Immature natural killer cell (primary cell): Measurements from ENCODE around the gene ROM1. TPM values are rescaled to one million over a fixed set of nuclear protein-coding genes. Genes with fewer than 3 reads are reported as not detected.
"Not testable (repeated sequence)": the region's sequence is repeated elsewhere in the genome, so short reads cannot be mapped to it uniquely, and the experiment has no call there.

Experiments used
- DNase-seq, 3 donors: peaks; one replicate each; pipeline ENCODE4 v3.0.0; 2022; ENCODE audit warnings: mixed read lengths in 1 of 3
- H3K27ac Mint-ChIP-seq, 6 donors: one replicate each; pipeline ENCODE4 v1.8.0; 2020; ENCODE audit warnings: mixed read lengths in 6 of 6, mild to moderate bottlenecking in 5 of 6, inconsistent platforms in 4 of 6, moderate library complexity in 3 of 6
- H3K27me3 Mint-ChIP-seq, 3 donors: one replicate each; pipeline ENCODE4 v1.8.0; 2020 to 2021; ENCODE audit warnings: low read depth in 3 of 3, mild to moderate bottlenecking in 3 of 3, mixed read lengths in 3 of 3, moderate library complexity in 3 of 3, inconsistent platforms in 1 of 3
- H3K36me3 Mint-ChIP-seq, 3 donors: one replicate each; pipeline ENCODE4 v1.8.0; 2020; ENCODE audit warnings: mixed read lengths in 3 of 3, inconsistent platforms in 2 of 3, mild to moderate bottlenecking in 2 of 3
- H3K4me1 Mint-ChIP-seq, 2 donors: one replicate each; pipeline ENCODE4 v1.8.0; 2020; ENCODE audit warnings: inconsistent platforms in 2 of 2, mild to moderate bottlenecking in 2 of 2, mixed read lengths in 2 of 2, moderate library complexity in 1 of 2
- H3K4me3 Mint-ChIP-seq, 5 donors: one replicate each; pipeline ENCODE4 v1.8.0; 2020; ENCODE audit warnings: mild to moderate bottlenecking in 5 of 5, mixed read lengths in 5 of 5, inconsistent platforms in 3 of 5, moderate library complexity in 3 of 5
- H3K9me3 Mint-ChIP-seq, 6 donors: one replicate each; pipeline ENCODE4 v1.8.0; 2020; ENCODE audit warnings: mild to moderate bottlenecking in 6 of 6, mixed read lengths in 6 of 6, inconsistent platforms in 4 of 6, moderate library complexity in 3 of 6
- polyA plus RNA-seq, 3 donors: library from polyadenylated mRNA; unstranded; fragments of 300-500 nt; fragmentation: Illumina TruSeq; gene quantifications; one replicate each; pipeline ENCODE4 v1.2.3, GENCODE V29; 2021

Gene ROM1
- polyA plus RNA-seq, 3 donors from 2014 or later = 0.17 to 2.1 (median 1.6) TPM

DNA sequence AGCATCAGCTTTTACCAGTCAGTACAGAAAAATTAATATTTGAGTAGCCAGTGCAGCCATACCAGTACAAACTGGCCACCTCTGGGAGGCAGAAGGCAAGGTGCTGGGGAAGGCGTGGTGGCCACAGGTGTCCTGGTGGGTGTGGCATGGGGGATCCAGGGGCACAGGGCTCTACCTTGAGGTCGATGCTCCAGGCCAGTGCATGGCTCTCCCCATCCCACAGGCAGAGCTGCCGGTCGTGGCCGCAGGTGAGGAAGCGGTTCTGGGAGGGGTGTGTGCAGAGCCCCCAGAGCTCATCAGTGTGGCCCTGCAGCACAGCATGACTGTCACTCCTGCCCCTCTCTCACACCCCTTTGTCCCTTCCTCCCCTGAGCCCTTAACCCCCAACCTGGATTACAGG lies 7.6 kb upstream of the ROM1 start:
- H3K4me1 Mint-ChIP-seq = peaks cover 30 to 35% of the 10 kb centered on the region in 2 donors
- peaks cover 4 to 31% (median 25%) of the 10 kb centered on the region in 3 donors for H3K36me3 Mint-ChIP-seq
- no peak overlapping the region for H3K27ac Mint-ChIP-seq

GRCh38 chr11:62605902-62606301 lies 7.2 kb upstream of the ROM1 start:
- Mint-ChIP-seq H3K4me3 (no peak overlapping the region), H3K36me3 (peaks cover 5 to 31% (median 25%) of the 10 kb centered on the region in 3 donors)

More for the DNA sequence above, 7.6 kb upstream of the ROM1 start:
- no peak overlapping the region for H3K4me3 Mint-ChIP-seq
- DNase-seq = no peak
- no peaks in the 10 kb centered on the region for H3K9me3 Mint-ChIP-seq
- peaks cover 5 to 7% (median 6%) of the 10 kb centered on the region in 3 donors for H3K27me3 Mint-ChIP-seq

DNA sequence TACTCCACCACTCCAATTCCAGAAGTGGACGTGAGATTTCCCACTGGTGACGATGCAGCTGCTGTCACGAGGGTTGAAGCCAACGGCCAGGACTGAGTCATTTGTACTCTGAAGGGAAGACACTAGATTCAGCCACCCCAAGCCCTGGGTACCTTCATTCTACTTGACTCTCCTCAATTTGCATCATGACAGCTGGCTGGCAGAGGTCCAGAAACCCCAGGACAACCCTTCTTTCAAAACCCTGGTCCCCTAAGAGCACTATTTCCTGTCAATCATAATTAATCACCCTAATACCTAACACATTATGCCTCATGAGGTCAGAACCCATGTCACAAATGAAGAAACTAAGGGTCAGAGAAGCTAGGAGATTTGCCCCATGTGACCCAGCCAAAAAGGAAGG lies 5.3 kb upstream of the ROM1 start:
- peak overlapping the region in 1 of 6 donors; percentile 72 for H3K27ac Mint-ChIP-seq
- DNase-seq = no peak
- no peak overlapping the region for H3K4me3 Mint-ChIP-seq
- peaks cover 5 to 28% (median 22%) of the 10 kb centered on the region in 3 donors for H3K36me3 Mint-ChIP-seq
- peaks cover 0 to 7% (median 3%) of the 10 kb centered on the region in 3 donors for H3K27me3 Mint-ChIP-seq
- peaks cover 31 to 38% of the 10 kb centered on the region in 2 donors for H3K4me1 Mint-ChIP-seq
- no peaks in the 10 kb centered on the region for H3K9me3 Mint-ChIP-seq

More at GRCh38 chr11:62605902-62606301, 7.2 kb upstream of the ROM1 start:
- no peaks in the 10 kb centered on the region for H3K9me3 Mint-ChIP-seq
- DNase-seq = no peak
- H3K27ac Mint-ChIP-seq = no peak overlapping the region
- peaks cover 5 to 7% (median 6%) of the 10 kb centered on the region in 3 donors for H3K27me3 Mint-ChIP-seq
- peaks cover 27 to 34% of the 10 kb centered on the region in 2 donors for H3K4me1 Mint-ChIP-seq

- Mint-ChIP-seq H3K4me3 (peak overlapping the region in 1 of 5 donors; percentile 25), H3K27me3 (peaks cover 0 to 9% (median 3%) of the 10 kb centered on the region in 3 donors), H3K27ac (peak overlapping the region in 3 of 6 donors; percentile 13 to 39 (median 34)), H3K9me3 (no peaks in the 10 kb centered on the region), H3K36me3 (peaks cover 5 to 22% (median 16%) of the 10 kb centered on the region in 3 donors), H3K4me1 (peaks cover 22 to 34% of the 10 kb centered on the region in 2 donors)
- no peak for DNase-seq
Observed at GRCh38 chr11:62608776-62609175, 4.3 kb upstream of the ROM1 start.

- peaks cover 5 to 19% (median 11%) of the 10 kb centered on the region in 3 donors for H3K36me3 Mint-ChIP-seq
- H3K4me3 Mint-ChIP-seq = peak overlapping the region; percentile 44 to 73 (median 66)
- peaks cover 0 to 9% (median 3%) of the 10 kb centered on the region in 3 donors for H3K27me3 Mint-ChIP-seq
- H3K9me3 Mint-ChIP-seq = no peaks in the 10 kb centered on the region
- no peak for DNase-seq
- H3K4me1 Mint-ChIP-seq = peaks cover 22 to 31% of the 10 kb centered on the region in 2 donors
- peak overlapping the region; percentile 64 to 98 (median 80) for H3K27ac Mint-ChIP-seq
Observed at GRCh38 chr11:62610403-62610802, 2.7 kb upstream of the ROM1 start.

GRCh38 chr11:62610814-62611704 lies 2.0 kb upstream of the ROM1 start:
- Mint-ChIP-seq H3K27me3 (peaks cover 0 to 9% (median 3%) of the 10 kb centered on the region in 3 donors), H3K9me3 (no peaks in the 10 kb centered on the region), H3K4me3 (peak overlapping the region; percentile 93 to 99 (median 94)), H3K36me3 (peaks cover 5 to 18% (median 11%) of the 10 kb centered on the region in 3 donors), H3K27ac (peak overlapping the region; percentile 94 to 99 (median 96)), H3K4me1 (peaks cover 22 to 31% of the 10 kb centered on the region in 2 donors)
- no peak for DNase-seq

- no peak for DNase-seq
- H3K27ac Mint-ChIP-seq = peak overlapping the region; percentile 94 to 99 (median 96)
- peaks cover 5 to 20% (median 8%) of the 10 kb centered on the region in 3 donors for H3K36me3 Mint-ChIP-seq
- no peaks in the 10 kb centered on the region for H3K9me3 Mint-ChIP-seq
- H3K27me3 Mint-ChIP-seq = peaks cover 0 to 8% (median 3%) of the 10 kb centered on the region in 3 donors
- peak overlapping the region; percentile 93 to 99 (median 94) for H3K4me3 Mint-ChIP-seq
- H3K4me1 Mint-ChIP-seq = peaks cover 22 to 31% of the 10 kb centered on the region in 2 donors
Observed at GRCh38 chr11:62611705-62612365, 1.2 kb upstream of the ROM1 start.

- Mint-ChIP-seq H3K36me3 (peaks cover 0 to 11% (median 5%) of the 10 kb centered on the region in 3 donors), H3K4me3 (peak overlapping the region in 3 of 5 donors; percentile 56 to 69 (median 63)), H3K27ac (peak overlapping the region; percentile 74 to 88 (median 82)), H3K27me3 (peaks cover 0 to 7% (median 3%) of the 10 kb centered on the region in 3 donors), H3K4me1 (peaks cover 22 to 27% of the 10 kb centered on the region in 2 donors), H3K9me3 (no peaks in the 10 kb centered on the region)
- DNase-seq = no peak
Observed at GRCh38 chr11:62613291-62613778, 278 bp downstream of the ROM1 start.

DNA sequence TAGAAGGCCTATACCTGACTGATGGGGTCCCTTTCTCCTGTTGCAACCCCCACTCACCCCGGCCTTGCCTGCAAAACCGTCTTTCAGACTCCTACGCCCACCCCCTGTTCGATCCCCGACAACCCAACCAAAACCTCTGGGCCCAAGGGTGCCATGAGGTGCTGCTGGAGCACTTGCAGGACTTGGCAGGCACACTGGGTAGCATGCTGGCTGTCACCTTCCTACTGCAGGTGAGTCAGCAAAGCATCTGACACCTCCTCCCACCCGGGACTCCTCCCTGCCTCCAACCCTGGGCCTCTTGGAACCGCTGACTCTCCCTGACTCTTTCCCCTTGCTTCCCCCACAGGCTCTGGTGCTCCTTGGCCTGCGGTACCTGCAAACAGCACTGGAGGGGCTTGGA lies 1.2 kb downstream of the ROM1 start:
- peaks cover 0 to 14% (median 7%) of the 10 kb centered on the region in 3 donors for H3K36me3 Mint-ChIP-seq
- H3K27ac Mint-ChIP-seq = peak overlapping the region; percentile 71 to 88 (median 78)
- H3K27me3 Mint-ChIP-seq = peaks cover 0 to 7% (median 3%) of the 10 kb centered on the region in 3 donors
- peaks cover 25 to 26% of the 10 kb centered on the region in 2 donors for H3K4me1 Mint-ChIP-seq
- H3K4me3 Mint-ChIP-seq = peak overlapping the region in 2 of 5 donors; percentile 7 to 61
- H3K9me3 Mint-ChIP-seq = no peaks in the 10 kb centered on the region
- no peak for DNase-seq

GRCh38 chr11:62615521-62615920 lies 2.5 kb downstream of the ROM1 start:
- H3K9me3 Mint-ChIP-seq = no peaks in the 10 kb centered on the region
- peaks cover 0 to 5% (median 3%) of the 10 kb centered on the region in 3 donors for H3K27me3 Mint-ChIP-seq
- DNase-seq = no peak
- peaks cover 0 to 12% (median 3%) of the 10 kb centered on the region in 3 donors for H3K36me3 Mint-ChIP-seq
- no peak overlapping the region for H3K27ac Mint-ChIP-seq
- H3K4me3 Mint-ChIP-seq = no peak overlapping the region
- H3K4me1 Mint-ChIP-seq = peaks cover 26% of the 10 kb centered on the region in 2 donors

DNA sequence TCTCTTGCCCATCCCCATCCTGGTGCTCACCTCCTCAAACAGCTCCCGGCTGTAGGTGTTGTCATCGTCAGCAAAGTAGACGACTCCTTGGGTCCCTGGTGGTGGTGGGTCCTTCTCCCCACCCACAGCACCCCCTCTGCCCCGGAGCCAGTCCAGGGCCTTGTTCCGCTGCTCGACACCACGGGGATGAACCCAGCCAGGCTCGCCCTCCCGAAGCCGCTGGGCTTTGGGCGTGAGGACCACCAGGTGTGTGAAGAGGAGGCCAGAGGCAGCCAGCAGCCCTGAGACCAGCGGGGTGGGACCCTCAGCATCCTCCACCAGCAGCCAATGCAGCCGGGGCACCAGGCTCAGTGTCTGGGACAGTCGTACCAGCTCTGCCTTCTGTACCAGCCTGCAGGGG lies 3.9 kb downstream of the ROM1 start:
- Mint-ChIP-seq H3K4me1 (peaks cover 25 to 28% of the 10 kb centered on the region in 2 donors), H3K36me3 (peaks cover 0 to 12% (median 3%) of the 10 kb centered on the region in 3 donors)

DNA sequence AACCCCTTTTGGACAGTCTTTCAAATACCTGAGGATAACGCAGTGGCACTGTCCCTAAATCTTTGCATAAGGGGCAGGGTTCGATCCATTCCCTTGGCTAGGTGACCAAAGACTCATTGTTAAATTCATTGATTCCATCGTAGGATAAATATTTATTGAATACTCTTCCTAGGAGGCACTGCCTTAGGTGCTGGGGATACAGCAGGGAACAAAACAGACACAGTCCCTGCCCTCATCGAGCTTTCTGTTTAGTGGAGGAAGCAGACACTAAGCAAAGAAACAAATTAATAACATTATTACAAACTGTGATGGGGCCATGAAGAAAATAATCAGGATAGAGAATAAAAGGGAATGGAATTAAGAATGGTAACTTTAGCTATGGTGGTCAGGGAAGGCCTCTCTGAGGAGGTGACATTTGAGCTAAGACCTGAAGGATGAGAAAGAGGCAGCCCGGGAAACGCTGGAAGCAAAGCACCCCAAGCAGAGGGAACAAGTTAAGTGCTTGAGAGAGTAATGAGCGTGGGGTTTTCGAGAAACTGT lies 8.0 kb downstream of the ROM1 start:
- peaks cover 0 to 10% (median 9%) of the 10 kb centered on the region in 3 donors for H3K27me3 Mint-ChIP-seq
- H3K4me3 Mint-ChIP-seq = peak overlapping the region; percentile 89 to 96 (median 91)
- H3K9me3 Mint-ChIP-seq = no peaks in the 10 kb centered on the region
- H3K36me3 Mint-ChIP-seq = peaks cover 3 to 19% (median 6%) of the 10 kb centered on the region in 3 donors
- no peak for DNase-seq
- H3K27ac Mint-ChIP-seq = peak overlapping the region; percentile 91 to 97 (median 95)
- H3K4me1 Mint-ChIP-seq = peaks cover 26 to 27% of the 10 kb centered on the region in 2 donors

More for the DNA sequence above, 3.9 kb downstream of the ROM1 start:
- H3K27me3 Mint-ChIP-seq, H3K27ac Mint-ChIP-seq, H3K4me3 Mint-ChIP-seq, H3K9me3 Mint-ChIP-seq, DNase-seq: not testable (repeated sequence)
